H9 (cell line): ENCODE results near the gene RGS9. TPM values are rescaled to one million over a fixed set of nuclear protein-coding genes. Genes with fewer than 3 reads are reported as not detected.

Experiments
- DNase-seq: peaks from one replicate; pipeline ENCODE4 v3.0.0-alpha.2; 2017
- H2AFZ ChIP-seq: one replicate; pipeline ENCODE4 v1.6.1; 2013; ENCODE audit warnings: mild to moderate bottlenecking, low read length, control low read depth, moderate library complexity
- H2AK5ac ChIP-seq: 2 replicates; pipeline ENCODE4 v1.6.1; 2013; ENCODE audit warnings: low read length, control low read depth, mixed read lengths; ENCODE audit not compliant: insufficient read length
- H2BK120ac ChIP-seq: one replicate; pipeline ENCODE4 v1.6.1; 2013; ENCODE audit warnings: low read depth, mild to moderate bottlenecking, low read length, control low read depth, inconsistent platforms; ENCODE audit not compliant: poor library complexity, severe bottlenecking
- H2BK12ac ChIP-seq: 2 replicates; pipeline ENCODE4 v1.6.1; 2013; ENCODE audit warnings: low read length, control low read depth, mixed read lengths, low read depth; ENCODE audit not compliant: insufficient read length
- H2BK15ac ChIP-seq: 2 replicates; pipeline ENCODE4 v1.6.1; 2013; ENCODE audit warnings: low read depth, low read length, control low read depth
- H2BK20ac ChIP-seq: one replicate; pipeline ENCODE4 v1.6.1; 2013; ENCODE audit warnings: low read depth, mild to moderate bottlenecking, low read length, control low read depth, inconsistent platforms; ENCODE audit not compliant: poor library complexity, severe bottlenecking
- H2BK5ac ChIP-seq: 2 replicates; pipeline ENCODE4 v1.6.1; 2013; ENCODE audit warnings: low read length, control low read depth, mixed read lengths; ENCODE audit not compliant: insufficient read length
- H3K14ac ChIP-seq: 2 replicates; pipeline ENCODE4 v1.6.1; 2013; ENCODE audit warnings: low read length, control low read depth; ENCODE audit not compliant: insufficient read depth
- H3K18ac ChIP-seq: 2 replicates; pipeline ENCODE4 v1.6.1; 2013; ENCODE audit warnings: low read depth, mild to moderate bottlenecking, mixed read lengths, low read length, control low read depth; ENCODE audit not compliant: insufficient read length
- H3K23ac ChIP-seq: 2 replicates; pipeline ENCODE4 v1.6.1; 2013; ENCODE audit warnings: low read length, control low read depth, mixed read lengths, low read depth; ENCODE audit not compliant: insufficient read length
- H3K23me2 ChIP-seq: 2 replicates; pipeline ENCODE4 v1.6.1; 2013; ENCODE audit warnings: low read depth, mild to moderate bottlenecking, mixed read lengths, low read length, control low read depth; ENCODE audit not compliant: insufficient read length, poor library complexity, severe bottlenecking
- H3K27ac ChIP-seq: 2 replicates; pipeline ENCODE4 v1.5.1; 2013; ENCODE audit warnings: low read length, control low read depth, mixed read lengths, low read depth; ENCODE audit not compliant: insufficient read length
- H3K27me3 ChIP-seq: 2 replicates; pipeline ENCODE4 v1.6.1; 2013; ENCODE audit warnings: low read length, control low read depth, inconsistent platforms; ENCODE audit not compliant: insufficient read depth
- H3K4ac ChIP-seq: 2 replicates; pipeline ENCODE4 v1.6.1; 2013; ENCODE audit warnings: low read depth, mild to moderate bottlenecking, control low read depth, inconsistent platforms, low read length, moderate library complexity
- H3K4me1 ChIP-seq: 2 replicates; pipeline ENCODE4 v1.6.1; 2013; ENCODE audit warnings: low read length, control low read depth, inconsistent platforms; ENCODE audit not compliant: insufficient read depth
- H3K4me2 ChIP-seq: 2 replicates; pipeline ENCODE4 v1.6.1; 2013; ENCODE audit warnings: low read length, control low read depth, mixed read lengths; ENCODE audit not compliant: insufficient read length, insufficient read depth
- H3K56ac ChIP-seq: 2 replicates; pipeline ENCODE4 v1.6.1; 2013; ENCODE audit warnings: low read depth, mild to moderate bottlenecking, mixed read lengths, low read length, control low read depth; ENCODE audit not compliant: insufficient read length
- H3K79me1 ChIP-seq: 2 replicates; pipeline ENCODE4 v1.6.1; 2013; ENCODE audit warnings: low read depth, mild to moderate bottlenecking, moderate library complexity, low read length, control low read depth, inconsistent platforms; ENCODE audit not compliant: insufficient read depth, poor library complexity, severe bottlenecking
- H3K79me2 ChIP-seq: 2 replicates; pipeline ENCODE4 v1.6.1; 2013; ENCODE audit warnings: low read length, control low read depth, inconsistent platforms; ENCODE audit not compliant: insufficient read depth
- H3K9ac ChIP-seq: 2 replicates; pipeline ENCODE4 v1.6.1; 2013; ENCODE audit warnings: low read length, control low read depth, mixed read lengths; ENCODE audit not compliant: insufficient read length; ENCODE audit errors: extremely low read depth
- H3K9me3 ChIP-seq: one replicate; pipeline ENCODE4 v1.6.1; 2013; ENCODE audit warnings: low read depth, low read length, inconsistent platforms; ENCODE audit not compliant: control insufficient read depth
- H3T11ph ChIP-seq: one replicate; pipeline ENCODE4 v1.6.1; 2013; ENCODE audit warnings: mild to moderate bottlenecking, low read length, control low read depth, inconsistent platforms
- H4K20me1 ChIP-seq: one replicate; pipeline ENCODE4 v1.6.1; 2013; ENCODE audit not compliant: control insufficient read depth, insufficient read length, insufficient read depth
- H4K5ac ChIP-seq: 2 replicates; pipeline ENCODE4 v1.6.1; 2013; ENCODE audit warnings: low read depth, mild to moderate bottlenecking, mixed read lengths, low read length, control low read depth; ENCODE audit not compliant: insufficient read length
- H4K8ac ChIP-seq: replicated peaks from 2 replicates; pipeline ENCODE4 v1.6.1; 2013; ENCODE audit warnings: low read length, control low read depth, mixed read lengths, low read depth; ENCODE audit not compliant: insufficient read length
- H4K91ac ChIP-seq: 2 replicates; pipeline ENCODE4 v1.6.1; 2013; ENCODE audit warnings: low read depth, mild to moderate bottlenecking, moderate library complexity, mixed read lengths, low read length, control low read depth; ENCODE audit not compliant: insufficient read length
- H3K27ac Mint-ChIP-seq, 3 experiments: 2 replicates in 2 of 3; 3 replicates in 1 of 3; pipeline ENCODE4 v1.8.0; 2020 to 2021; ENCODE audit warnings: mixed read lengths in 3 of 3, mild to moderate bottlenecking in 1 of 3, moderate library complexity in 1 of 3
- H3K27me3 Mint-ChIP-seq: 2 replicates; pipeline ENCODE4 v1.8.0; 2021; ENCODE audit warnings: low read depth, mild to moderate bottlenecking, moderate library complexity, mixed read lengths
- H3K36me3 Mint-ChIP-seq, 3 experiments: 2 replicates in 2 of 3; 3 replicates in 1 of 3; pipeline ENCODE4 v1.8.0; 2020 to 2021; ENCODE audit warnings: low read depth in 3 of 3, mixed read lengths in 3 of 3; ENCODE audit not compliant: insufficient read depth in 1 of 3
- H3K4me1 Mint-ChIP-seq, 2 experiments: 2 replicates each; pipeline ENCODE4 v1.8.0; 2020; ENCODE audit warnings: mixed read lengths in 2 of 2
- H3K4me3 Mint-ChIP-seq, 2 experiments: 2 replicates in 1 of 2; 3 replicates in 1 of 2; pipeline ENCODE4 v1.8.0; 2020 to 2021; ENCODE audit warnings: mild to moderate bottlenecking in 2 of 2, mixed read lengths in 2 of 2, moderate library complexity in 1 of 2
- H3K9me3 Mint-ChIP-seq, 2 experiments: 2 replicates in 1 of 2; 3 replicates in 1 of 2; pipeline ENCODE4 v1.8.0; 2020; ENCODE audit warnings: mild to moderate bottlenecking in 2 of 2, mixed read lengths in 2 of 2, moderate library complexity in 1 of 2
- WGBS: extraction: QIAGEN DNeasy Blood & Tissue Kit; methylation state at CpG from one replicate; pipeline ENCODE4 v1.1.7; 2013; ENCODE audit warnings: missing lambda C conversion rate, low lambda C conversion rate, mixed read lengths; ENCODE audit not compliant: insufficient read length; ENCODE audit errors: extremely low coverage; 5-methylcytosine and 5-hydroxymethylcytosine counted together
- total RNA-seq: library from RNA; stranded (reverse); gene quantifications from 2 replicates; pipeline ENCODE4 v1.2.1, GENCODE V29; 2021
- TF ChIP-seq, protein P1 (sequence below): fragments of 200-600 bp; sonication (generic); conservative IDR thresholded peaks from 3 replicates; pipeline ENCODE4 v1.8.0; 2021; ENCODE audit warnings: antibody characterized with exemption, mild to moderate bottlenecking

The RGS9 gene
- total RNA-seq, 1 experiment from 2014 or later: 12.0 TPM

DNA sequence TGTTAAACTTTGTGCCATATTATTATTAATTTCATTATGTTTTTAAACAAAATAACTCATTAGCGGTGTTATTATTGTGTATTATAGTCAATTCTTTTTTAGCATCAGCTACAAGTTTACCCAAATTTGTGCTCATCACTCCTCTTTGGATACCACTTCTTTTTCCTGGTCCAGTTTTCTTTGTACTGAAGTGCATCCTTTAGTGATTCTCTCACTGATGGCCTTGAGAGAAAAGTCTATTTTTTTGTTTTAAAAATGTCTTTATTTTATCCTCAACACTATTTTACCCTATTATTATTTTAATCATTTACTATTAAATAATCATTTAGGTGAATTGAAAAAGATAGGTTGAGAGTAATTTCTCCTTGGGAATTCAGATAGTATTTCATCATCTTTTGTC lies 99.2 kb downstream of the RGS9 start:
- no peak overlapping the region for H3K9ac ChIP-seq
- no peak overlapping the region for H3K27ac ChIP-seq
- H3K4me3 Mint-ChIP-seq: no peak overlapping the region
- H3K27me3 ChIP-seq: no peaks in the 10 kb centered on the region
- no peak overlapping the region for H2BK20ac ChIP-seq
- no peak overlapping the region for H3K4ac ChIP-seq
- H3K14ac ChIP-seq: no peak overlapping the region
- no peak overlapping the region for H3K23ac ChIP-seq
- no peak overlapping the region for H4K91ac ChIP-seq
- no peak overlapping the region for H3T11ph ChIP-seq
- H3K4me1 Mint-ChIP-seq: peaks cover 9 to 10% of the 10 kb centered on the region in 2 experiments; a peak in 1 of 4 replicates
- TF ChIP-seq, protein P1, sequence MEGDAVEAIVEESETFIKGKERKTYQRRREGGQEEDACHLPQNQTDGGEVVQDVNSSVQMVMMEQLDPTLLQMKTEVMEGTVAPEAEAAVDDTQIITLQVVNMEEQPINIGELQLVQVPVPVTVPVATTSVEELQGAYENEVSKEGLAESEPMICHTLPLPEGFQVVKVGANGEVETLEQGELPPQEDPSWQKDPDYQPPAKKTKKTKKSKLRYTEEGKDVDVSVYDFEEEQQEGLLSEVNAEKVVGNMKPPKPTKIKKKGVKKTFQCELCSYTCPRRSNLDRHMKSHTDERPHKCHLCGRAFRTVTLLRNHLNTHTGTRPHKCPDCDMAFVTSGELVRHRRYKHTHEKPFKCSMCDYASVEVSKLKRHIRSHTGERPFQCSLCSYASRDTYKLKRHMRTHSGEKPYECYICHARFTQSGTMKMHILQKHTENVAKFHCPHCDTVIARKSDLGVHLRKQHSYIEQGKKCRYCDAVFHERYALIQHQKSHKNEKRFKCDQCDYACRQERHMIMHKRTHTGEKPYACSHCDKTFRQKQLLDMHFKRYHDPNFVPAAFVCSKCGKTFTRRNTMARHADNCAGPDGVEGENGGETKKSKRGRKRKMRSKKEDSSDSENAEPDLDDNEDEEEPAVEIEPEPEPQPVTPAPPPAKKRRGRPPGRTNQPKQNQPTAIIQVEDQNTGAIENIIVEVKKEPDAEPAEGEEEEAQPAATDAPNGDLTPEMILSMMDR: no peak
- peaks cover 0 to 3% (median 2%) of the 10 kb centered on the region in 3 experiments; a peak in 1 of 7 replicates for H3K36me3 Mint-ChIP-seq
- H3K56ac ChIP-seq: no peak overlapping the region
- H2BK15ac ChIP-seq: no peak overlapping the region
- no peaks in the 10 kb centered on the region for H3K4me1 ChIP-seq
- no peaks in the 10 kb centered on the region for H3K9me3 ChIP-seq
- peaks cover 7 to 10% of the 10 kb centered on the region in 2 experiments; a peak in 4 of 5 replicates for H3K9me3 Mint-ChIP-seq
- H3K23me2 ChIP-seq: no peaks in the 10 kb centered on the region
- H2AFZ ChIP-seq: no peak overlapping the region
- H3K79me2 ChIP-seq: no peaks in the 10 kb centered on the region
- DNase-seq: no peak
- no peaks in the 10 kb centered on the region for H4K20me1 ChIP-seq
- H2BK120ac ChIP-seq: no peak overlapping the region
- H4K8ac ChIP-seq: no peak overlapping the region
- H3K18ac ChIP-seq: no peak overlapping the region
- no peaks in the 10 kb centered on the region for H3K79me1 ChIP-seq
- H2BK12ac ChIP-seq: no peak overlapping the region
- no peak overlapping the region for H3K27ac Mint-ChIP-seq
- H3K27me3 Mint-ChIP-seq: no peaks in the 10 kb centered on the region
- no peak overlapping the region for H4K5ac ChIP-seq
- H3K4me2 ChIP-seq: no peak overlapping the region
- H2AK5ac ChIP-seq: no peak overlapping the region
- H2BK5ac ChIP-seq: no peak overlapping the region
- no CpG with 5 or more reads among the region's 1 CpG for WGBS
